Activated T-helper 9 cell treated with anti-CD3 and anti-CD28 coated beads, Interleukin-2, amount 50 U/mL, for 16 hours (primary cell): ENCODE measurements around the gene KRTAP4-5.
"Not testable (repeated sequence)": the region's sequence is repeated elsewhere in the genome, so short reads cannot be mapped to it uniquely, and the experiment has no call there.

Experiments used
- DNase-seq: peaks from one replicate; pipeline ENCODE4 v3.0.0-alpha.2; 2020; ENCODE audit warnings: low read depth

The KRTAP4-5 gene

DNA sequence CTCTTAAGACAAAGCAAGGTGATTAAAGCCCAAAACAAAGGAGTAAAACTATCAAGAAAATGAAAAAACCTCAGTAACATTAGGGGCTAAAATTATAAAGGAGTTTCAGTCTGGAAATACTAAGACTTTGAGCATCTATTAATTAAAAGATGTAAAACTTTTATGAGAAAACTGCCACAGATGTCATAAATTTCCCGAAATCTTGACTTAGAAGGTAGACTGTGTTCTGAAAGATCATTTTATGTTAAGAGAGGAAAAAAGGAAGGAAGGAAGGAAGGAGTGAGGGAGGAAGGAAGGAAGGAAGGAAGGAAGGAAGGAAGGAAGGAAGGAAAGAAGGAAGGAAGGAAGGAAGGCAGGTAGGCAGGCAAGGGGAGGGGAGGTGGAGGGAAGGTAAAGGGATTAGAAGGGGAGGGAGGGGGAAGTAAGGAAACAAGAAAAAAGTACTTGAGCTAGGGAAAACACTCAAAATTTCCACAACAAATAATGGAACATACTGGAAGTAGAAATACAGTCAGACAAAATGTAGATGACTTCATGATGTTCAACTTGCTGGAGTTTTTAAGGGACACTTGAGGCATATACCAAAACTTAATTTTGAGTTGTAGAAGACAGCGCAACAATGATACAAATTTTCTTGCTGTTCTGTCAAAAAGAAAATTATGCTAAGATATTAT is 2.0 kb downstream of the KRTAP4-5 start:
- no peak for DNase-seq

DNA sequence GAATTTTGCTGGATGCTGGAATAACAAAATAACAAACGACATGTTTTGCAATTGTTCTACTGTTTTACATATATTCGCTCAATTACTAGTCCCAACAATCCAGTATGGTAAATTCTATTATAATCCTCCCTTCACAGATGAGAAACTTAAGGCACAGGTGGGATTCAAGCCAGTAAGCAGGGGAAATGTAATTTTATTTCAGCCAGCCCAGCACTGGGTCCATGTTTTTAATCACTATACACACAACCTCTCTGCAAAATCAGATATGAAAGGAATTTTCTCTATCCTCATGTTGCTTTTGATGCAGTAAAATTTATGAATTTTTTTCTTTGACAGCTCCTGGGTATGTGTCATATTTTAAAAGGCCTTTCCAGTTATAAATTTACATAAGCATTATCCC is 4.4 kb downstream of the KRTAP4-5 start:
- no peak for DNase-seq

- DNase-seq: no peak
These were observed 4.8 kb downstream of the KRTAP4-5 start for GRCh38 chr17:41144846-41145245.

GRCh38 chr17:41141361-41141760 is 8.3 kb downstream of the KRTAP4-5 start:
- DNase-seq: no peak

GRCh38 chr17:41140360-41141131 is 9.1 kb downstream of the KRTAP4-5 start, which contains the start of gene KRTAP4-6:
TSS of gene KRTAP4-6 (minus strand) at chr17:41140544. CDS start at chr17:41140487, 57 bp downstream.
- no peak for DNase-seq

GRCh38 chr17:41139865-41140264 is 9.8 kb downstream of the KRTAP4-5 start:
- DNase-seq: not testable (repeated sequence)

- no peak for DNase-seq
These were observed 15.5 kb downstream of the KRTAP4-5 start for GRCh38 chr17:41133880-41134735.

DNA sequence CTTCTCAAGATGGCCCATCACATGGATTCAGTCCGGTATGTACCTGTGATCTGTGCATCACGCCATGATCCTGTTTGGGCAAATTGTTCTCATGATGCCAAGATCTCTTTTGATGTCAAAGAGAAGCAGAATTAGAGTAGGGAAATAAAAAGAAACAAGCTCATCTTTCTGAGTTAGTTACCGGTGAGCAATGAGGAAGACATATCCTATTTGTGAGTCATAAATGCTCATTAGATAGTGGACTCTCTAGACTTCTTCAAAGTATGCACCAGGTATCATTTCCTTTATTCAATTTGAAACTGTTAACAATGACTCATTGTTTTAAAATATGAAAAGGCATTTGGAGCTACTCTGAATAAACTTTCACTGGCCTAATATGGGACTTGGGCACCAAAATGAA is 17.6 kb downstream of the KRTAP4-5 start:
- DNase-seq: no peak

- no peak for DNase-seq
These were observed 22.3 kb downstream of the KRTAP4-5 start for GRCh38 chr17:41127371-41127770.

DNA sequence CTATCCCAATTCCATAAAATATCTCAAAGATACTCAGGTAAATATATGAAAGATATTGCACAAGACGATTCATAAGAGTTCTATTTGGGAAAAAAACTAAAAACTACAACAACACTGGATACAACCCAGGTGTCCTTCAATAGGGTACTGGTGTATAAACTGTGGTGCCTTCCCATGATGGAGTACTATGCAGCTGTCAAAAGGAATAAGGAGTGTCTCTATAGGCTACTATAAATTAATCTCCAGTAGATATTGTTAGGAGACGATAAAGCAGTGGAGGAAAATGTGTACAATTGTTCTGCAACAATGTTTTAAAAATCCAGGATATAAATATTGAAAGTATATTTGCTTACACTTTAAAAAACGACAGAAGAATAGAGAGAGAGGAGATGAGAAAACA is 23.2 kb downstream of the KRTAP4-5 start:
- DNase-seq: no peak

DNA sequence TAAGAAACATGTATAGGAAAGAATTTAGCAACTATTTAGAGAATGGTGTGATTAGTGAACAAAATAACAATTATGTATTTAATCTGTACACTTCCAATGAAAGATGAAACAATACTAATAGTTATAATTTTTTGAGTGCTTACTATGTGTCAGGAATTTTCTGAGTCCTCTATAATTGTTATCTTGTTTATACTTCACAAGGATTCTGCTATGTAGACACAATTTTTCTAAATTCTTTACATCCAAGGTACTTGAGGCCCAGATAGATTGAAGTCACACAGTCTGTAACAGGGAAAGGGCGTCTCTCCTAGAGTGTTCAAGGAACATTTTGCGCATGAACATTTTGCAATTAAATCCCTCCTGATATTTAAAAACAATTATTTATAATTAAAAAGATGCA is 24.6 kb downstream of the KRTAP4-5 start:
- no peak for DNase-seq

DNA sequence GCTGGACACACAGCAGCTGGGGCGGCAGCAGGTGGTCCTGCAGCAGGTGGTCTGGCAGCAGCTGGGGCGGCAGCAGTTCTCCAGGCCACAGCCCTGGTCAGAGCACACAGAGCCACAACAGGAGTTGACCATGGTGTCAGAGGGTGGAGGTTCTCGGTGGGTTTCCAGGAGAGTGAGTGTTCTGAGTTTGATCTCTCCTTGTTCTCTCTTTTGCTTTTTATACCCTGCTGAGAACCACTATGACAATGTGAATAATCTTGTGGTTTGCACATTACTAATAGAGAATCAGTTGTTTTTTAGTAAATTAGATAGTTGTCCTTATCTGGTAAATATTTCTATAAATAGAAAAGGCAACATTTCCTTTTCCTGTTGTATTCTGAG is 25.6 kb downstream of the KRTAP4-5 start, which contains the start of gene KRTAP4-12:
TSS of gene KRTAP4-12 (minus strand) at position 192 of the 381 bp plus-strand sequence. CDS start at position 132, 60 bp downstream.
- DNase-seq: not testable (repeated sequence)

- not testable (repeated sequence) for DNase-seq
These were observed 26.2 kb downstream of the KRTAP4-5 start for GRCh38 chr17:41123292-41123990.

DNA sequence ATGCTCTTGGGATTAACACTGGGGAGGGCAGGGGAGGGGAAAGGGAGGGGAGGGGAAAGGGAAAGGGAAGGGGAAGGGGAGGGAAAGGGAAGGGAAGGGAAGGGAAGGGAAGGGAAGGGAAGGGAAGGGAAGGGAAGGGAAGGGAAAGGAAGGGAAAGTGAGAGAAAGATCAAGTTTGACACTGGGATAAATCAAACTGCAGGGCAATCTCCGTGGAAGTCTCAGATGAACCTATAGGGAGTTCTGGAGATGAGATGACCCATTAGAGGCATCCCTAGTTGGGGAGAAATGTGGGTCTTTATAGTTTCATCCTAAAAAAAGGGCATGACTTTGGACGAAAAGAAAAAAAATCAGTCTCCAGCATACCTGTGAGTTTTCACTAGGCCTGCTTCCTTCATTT is 27.9 kb downstream of the KRTAP4-5 start:
- no peak for DNase-seq

- DNase-seq: not testable (repeated sequence)
These were observed 29.6 kb downstream of the KRTAP4-5 start for GRCh38 chr17:41119696-41120690.

DNA sequence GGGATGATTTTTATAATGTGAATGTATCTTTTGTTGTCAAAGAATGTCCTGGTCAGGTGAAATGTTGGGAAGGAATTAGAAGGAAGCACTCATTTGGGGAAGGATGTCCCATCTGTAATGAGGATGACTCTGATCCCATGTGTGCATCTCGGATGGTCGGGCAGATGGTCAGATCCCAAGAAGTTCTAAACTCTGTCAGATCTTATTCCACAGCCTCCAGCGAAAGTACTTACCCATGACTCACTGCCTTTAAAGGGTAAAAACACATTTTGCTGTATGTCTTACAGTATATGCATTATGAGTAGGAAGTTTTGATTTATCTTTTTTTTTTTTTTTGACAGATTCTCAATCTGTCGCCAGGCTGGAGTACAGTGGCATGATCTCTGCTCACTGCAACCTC is 30.9 kb downstream of the KRTAP4-5 start:
- no peak for DNase-seq

- DNase-seq: not testable (repeated sequence)
These were observed 31.7 kb downstream of the KRTAP4-5 start, which contains the start of gene KRTAP4-11 for GRCh38 chr17:41117846-41118386. TSS of gene KRTAP4-11 (minus strand) at chr17:41118373. CDS start at chr17:41118315, 58 bp downstream.

DNA sequence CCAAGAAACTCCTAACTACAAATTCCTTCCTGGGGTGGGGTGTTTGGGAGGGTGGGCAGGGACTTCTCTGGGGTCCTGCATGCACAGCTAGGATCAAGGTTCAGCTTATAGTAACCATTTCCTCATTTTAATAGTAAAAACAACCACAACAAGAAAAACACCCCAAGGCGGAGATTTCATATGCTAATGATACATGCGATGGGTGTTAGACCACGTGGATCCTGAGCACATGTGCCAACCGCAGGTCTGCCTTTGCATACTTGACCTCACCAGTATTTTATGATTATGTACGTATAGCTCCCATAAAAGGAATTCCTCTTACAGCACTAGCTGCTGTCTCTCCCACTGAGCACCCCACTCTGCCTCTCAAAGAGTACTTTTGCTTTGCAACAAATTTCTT is 33.3 kb downstream of the KRTAP4-5 start:
- no peak for DNase-seq

DNA sequence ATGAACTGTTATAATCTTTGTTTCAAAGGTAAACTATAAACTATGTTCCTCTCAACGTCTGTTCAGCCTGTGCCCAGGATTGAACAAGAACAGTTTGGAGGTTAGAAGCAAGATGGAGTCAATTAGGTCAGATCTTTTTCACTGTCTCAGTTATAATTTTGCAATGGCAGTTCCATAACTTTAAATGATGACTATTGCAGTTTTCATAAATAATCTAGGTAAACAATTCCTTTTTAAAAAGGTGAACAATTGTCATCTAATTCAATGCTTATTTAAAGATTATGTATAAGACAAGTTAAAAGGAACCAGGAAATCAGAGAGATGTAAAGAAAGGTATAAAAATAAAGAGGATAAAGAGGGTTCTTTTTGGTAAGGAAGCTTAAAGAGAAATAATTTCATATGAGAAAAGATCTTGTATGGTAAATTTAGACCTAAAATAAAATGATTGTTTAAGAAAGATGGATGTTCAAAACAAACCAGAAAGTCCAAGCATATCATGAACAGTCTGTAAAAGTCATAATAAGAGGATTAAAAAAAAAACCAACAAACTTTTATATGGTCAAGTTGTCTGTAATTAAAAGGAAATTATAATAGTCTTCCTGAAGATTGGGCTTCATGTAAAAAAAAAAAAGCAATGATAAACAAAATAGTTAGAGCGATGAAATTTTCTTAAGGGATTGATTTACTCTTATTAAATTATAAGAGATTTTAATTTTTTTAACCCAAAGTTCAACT is 38.3 kb downstream of the KRTAP4-5 start:
- DNase-seq: no peak
